ENCODE results near the gene ING3.

GRCh38 chr7:121020249-121020988 lies 69.8 kb downstream of the ING3 start:
- TF ChIP-seq CTCF (conservative IDR thresholded peaks at IDR 0.05): no peak
- no peak for TF ChIP-seq ZFX (IDR thresholded peaks at IDR 0.05)
